GM06990 (cell line): ENCODE measurements around the gene TALDO1.

Source experiments
- DNase-seq: peaks from one replicate; pipeline ENCODE4 v3.0.0-alpha.2; 2011; ENCODE audit not compliant: insufficient read length; ENCODE audit errors: extremely low read depth
- H3K27me3 ChIP-seq: replicated peaks from 2 replicates; pipeline ENCODE4 v1.6.0; 2011; ENCODE audit warnings: low read length; ENCODE audit not compliant: control insufficient read depth, insufficient read depth
- H3K36me3 ChIP-seq: 2 replicates; pipeline ENCODE4 v1.5.1; 2011; ENCODE audit warnings: low read length; ENCODE audit not compliant: control insufficient read depth, insufficient read depth
- H3K4me3 ChIP-seq: replicated peaks from 2 replicates; pipeline ENCODE4 v1.5.1; 2011; ENCODE audit warnings: low read depth, mild to moderate bottlenecking, control low read depth, low read length
- CTCF ChIP-seq: IDR thresholded peaks from 2 replicates; pipeline ENCODE4 v1.5.1; 2011; ENCODE audit warnings: low read length, control low read depth, mild to moderate bottlenecking, inconsistent platforms; ENCODE audit not compliant: insufficient read depth, poor library complexity, severe bottlenecking

The TALDO1 gene

GRCh38 chr11:812390-812789 lies 65.1 kb downstream of the TALDO1 start:
- no peak for TF ChIP-seq CTCF
- Histone ChIP-seq H3K27me3 (no peaks in the 10 kb centered on the region), H3K36me3 (peaks cover 31% of the 10 kb centered on the region), H3K4me3 (no peak overlapping the region)
- DNase-seq, result no peak

DNA sequence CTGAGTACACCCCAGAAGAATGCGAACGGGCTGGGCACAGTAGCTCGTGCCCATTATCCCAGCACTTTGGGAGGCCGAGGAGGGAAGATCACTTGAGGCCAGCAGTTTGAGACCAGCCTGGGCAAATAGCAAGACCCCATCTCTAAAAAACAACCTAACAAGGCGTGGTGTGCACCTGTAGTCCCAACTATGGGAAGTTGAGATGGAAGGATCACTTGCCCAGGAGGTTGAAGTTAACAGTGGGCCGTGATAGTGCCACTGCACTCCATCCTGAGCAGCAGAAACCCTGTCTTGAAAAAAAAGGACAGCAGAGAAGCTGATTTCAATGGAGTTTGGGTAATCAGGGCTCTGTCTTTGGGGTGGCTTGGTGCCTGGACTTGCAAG lies 65.8 kb downstream of the TALDO1 start:
- no peak for TF ChIP-seq CTCF

DNA sequence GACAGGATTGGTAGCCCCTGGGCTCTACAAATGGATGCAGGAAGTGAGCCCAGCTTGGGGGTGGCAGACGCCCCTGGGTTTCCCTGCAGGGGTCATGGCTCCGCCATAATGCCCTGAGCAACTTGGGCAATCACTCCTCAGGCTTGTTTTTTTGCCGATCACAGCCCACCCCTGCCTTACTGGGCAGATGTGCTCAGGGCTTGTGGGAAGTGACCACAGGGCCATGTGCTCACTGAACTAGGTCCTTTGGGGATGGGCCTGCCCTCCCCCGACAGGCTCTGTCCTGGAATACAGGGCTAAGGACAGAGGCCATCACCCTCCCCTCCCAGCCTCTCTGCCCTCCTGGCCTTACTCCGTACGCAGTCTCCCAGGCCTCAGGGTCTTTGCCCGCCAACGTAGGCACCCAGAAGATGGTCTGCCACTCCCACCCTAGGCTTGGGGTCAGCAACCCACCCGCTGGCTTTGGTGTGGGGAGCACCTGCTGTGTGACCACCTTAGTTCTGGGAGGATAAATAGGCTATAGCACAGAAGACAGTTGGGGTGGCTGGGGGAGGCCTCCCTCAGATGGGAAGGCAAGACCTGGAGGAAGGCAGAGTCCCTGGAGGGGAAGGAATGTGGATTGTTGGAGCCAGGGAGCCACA lies 66.3 kb downstream of the TALDO1 start:
- H3K36me3 ChIP-seq, result peaks cover 31% of the 10 kb centered on the region
- no peak for TF ChIP-seq CTCF
- DNase-seq, result no peak
- no peaks in the 10 kb centered on the region for H3K27me3 ChIP-seq
- H3K4me3 ChIP-seq, result no peak overlapping the region

More for the DNA sequence above, 65.8 kb downstream of the TALDO1 start:
- Histone ChIP-seq H3K36me3 (peaks cover 31% of the 10 kb centered on the region), H3K4me3 (no peak overlapping the region), H3K27me3 (no peaks in the 10 kb centered on the region)
- no peak for DNase-seq
